HG03432 (cell line): ENCODE measurements around the gene GOLGA6B.
"Not testable (repeated sequence)": the region's sequence is repeated elsewhere in the genome, so short reads cannot be mapped to it uniquely, and the experiment has no call there.

Source experiments
- ATAC-seq: cut with Tn5 transposase; IDR thresholded peaks from one replicate; pipeline ENCODE4 v1.9.1; 2021; ENCODE audit warnings: mild to moderate bottlenecking, moderate library complexity; ENCODE audit not compliant: unreplicated experiment

Gene GOLGA6B, protein sequence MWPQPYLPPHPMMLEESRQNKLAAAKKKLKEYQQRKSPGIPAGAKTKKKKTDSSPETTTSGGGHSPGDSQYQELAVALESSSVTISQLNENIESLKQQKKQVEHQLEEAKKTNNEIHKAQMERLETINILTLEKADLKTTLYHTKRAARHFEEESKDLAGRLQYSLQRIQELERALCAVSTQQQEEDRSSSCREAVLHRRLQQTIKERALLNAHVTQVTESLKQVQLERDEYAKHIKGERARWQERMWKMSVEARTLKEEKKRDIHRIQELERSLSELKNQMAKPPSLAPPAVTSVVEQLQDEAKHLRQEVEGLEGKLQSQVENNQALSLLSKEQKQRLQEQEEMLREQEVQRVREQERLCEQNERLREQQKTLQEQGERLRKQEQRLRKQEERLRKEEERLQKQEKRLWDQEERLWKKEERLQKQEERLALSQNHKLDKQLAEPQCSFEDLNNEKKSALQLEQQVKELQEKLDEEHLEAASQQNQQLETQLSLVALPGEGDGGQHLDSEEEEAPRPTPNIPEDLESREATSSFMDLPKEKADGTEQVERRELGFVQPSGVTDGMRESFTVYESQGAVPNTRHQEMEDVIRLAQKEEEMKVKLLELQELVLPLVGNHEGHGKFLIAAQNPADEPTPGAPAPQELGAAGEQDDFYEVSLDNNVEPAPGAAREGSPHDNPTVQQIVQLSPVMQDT

DNA sequence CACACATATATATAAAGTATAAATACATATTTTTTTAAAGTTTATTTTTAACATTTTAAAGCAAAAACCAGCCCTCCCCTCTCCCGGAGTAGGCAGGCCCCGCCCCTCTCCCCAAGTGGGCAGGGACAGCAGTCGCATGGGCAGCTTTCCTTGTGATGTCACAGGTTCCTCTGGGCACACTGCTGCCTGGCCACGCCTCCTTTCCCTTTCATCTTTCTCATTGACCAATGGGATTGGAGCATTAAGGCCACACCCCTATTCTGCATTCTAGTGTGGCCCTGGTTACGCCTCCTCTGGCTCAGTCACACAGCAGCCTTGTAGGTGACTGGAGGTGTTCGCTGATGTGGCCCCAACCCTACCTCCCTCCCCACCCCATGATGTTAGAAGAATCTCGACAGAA, at the start of gene GOLGA6B:
TSS of gene GOLGA6B (plus strand) at position 301 of the 400 bp plus-strand sequence. CDS start at position 342, 41 bp downstream.
- not testable (repeated sequence) for ATAC-seq

DNA sequence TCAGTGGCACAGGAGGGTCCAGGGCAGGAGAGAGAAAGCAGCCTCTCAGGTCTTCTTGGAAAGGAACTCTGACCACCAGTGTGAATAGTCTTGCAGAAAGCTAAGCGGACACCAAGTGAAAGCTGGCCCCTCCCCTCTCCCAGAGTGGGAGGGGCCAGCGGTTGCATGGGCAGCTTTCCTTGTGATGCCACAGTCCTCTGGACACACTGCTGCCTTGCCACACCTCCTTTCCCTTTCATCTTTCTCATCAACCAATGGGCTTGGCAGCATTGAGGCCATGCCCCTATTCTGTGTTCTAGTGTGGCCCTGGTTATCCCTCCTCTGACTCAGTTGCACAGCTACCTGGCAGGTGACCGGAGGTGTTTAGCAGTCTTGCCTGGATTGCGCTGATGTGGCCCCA, 49.7 kb upstream of the GOLGA6B start:
- no peak for ATAC-seq

DNA sequence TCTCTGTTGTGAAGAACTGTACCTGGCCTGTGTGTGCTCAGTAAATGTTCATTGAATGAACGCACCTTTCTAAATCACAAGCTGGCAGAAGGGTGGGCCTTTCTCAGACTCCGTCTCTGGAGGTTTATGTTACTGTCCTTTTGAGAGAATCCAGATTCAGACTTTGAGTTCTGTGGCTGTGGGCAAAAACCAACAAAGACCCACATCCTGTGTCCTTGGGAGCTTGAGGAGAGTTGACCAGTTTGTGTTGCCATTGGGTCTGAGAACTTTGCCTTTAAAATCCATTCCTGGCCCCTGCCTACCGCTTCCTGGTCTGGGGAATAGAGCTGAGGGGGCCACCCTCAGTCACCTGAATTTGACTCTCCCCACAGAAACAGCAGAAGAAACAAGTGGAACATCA, 46.4 kb upstream of the GOLGA6B start:
- not testable (repeated sequence) for ATAC-seq

DNA sequence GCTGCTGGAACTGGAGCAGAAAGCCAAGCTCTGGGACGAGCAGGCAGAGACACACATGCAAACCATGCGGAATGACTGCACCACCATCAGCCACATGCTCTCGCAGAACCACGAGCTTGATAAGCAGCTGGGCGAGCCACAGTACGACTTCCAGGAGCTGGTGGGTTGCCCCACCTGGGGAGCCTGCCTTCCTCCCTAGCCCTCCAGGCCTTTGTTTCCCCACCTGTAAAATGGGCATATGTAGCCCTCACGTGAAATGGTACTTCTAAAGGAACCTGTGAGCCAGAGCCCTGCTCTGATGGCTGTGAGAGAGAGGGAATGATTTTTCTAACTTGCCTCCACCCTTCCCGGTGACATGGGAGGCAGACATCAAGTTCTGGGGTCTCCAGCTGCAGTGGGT, 44.6 kb upstream of the GOLGA6B start:
- no peak for ATAC-seq

DNA sequence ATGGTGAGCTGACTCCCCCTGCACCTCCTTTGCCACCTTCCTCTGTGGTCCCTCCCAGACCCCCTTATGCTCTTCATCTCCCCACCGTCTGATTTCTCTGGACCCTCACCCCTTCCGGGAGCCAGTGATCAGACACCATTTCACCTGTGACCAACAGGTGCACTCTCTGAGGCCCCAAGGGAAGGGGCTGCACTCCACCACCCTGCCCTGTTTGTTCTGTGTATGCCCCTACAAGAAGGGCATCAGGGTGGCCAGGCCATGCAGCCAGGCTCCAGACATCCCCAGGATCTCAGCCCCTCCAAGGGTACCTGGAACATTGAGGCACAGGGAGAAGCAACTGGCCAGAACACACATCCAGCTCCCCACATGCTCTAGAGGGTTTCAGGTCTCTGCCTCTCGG, 42.2 kb upstream of the GOLGA6B start:
- not testable (repeated sequence) for ATAC-seq

DNA sequence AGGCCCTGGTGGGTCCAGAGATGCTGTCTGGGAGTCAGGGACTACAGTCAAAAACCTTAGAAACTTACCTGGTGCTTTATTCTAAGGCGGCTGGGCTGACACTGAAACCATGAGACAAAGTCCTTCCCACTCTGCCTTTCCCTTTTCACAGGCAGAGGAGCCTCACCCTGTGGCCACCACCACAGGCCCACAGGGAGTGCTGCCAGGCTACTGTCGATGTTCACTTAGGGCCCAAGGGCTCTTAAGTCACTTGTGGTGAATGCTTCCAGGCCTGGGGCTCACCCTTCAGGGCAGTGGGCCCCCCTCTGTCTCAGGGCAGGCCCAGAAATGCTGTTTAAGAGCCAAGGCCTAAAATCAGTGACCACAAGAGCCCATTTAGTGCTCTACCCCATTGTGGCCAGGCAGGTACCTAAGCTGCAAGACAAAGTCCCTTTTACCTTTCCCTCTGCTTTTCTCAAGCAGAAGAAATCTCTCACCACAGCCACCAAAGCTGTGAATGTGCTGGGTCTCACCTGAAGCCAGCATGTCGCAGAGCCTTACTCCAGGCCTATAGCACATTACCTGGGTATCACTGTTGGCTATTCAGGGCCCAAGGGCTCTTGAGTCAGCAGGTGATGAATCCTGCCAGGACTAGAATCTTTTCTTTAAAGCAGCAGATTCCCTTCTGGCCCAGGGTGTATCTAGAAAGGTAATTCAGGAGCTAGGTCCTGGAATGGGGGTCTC, 39.5 kb upstream of the GOLGA6B start:
- ATAC-seq = no peak

DNA sequence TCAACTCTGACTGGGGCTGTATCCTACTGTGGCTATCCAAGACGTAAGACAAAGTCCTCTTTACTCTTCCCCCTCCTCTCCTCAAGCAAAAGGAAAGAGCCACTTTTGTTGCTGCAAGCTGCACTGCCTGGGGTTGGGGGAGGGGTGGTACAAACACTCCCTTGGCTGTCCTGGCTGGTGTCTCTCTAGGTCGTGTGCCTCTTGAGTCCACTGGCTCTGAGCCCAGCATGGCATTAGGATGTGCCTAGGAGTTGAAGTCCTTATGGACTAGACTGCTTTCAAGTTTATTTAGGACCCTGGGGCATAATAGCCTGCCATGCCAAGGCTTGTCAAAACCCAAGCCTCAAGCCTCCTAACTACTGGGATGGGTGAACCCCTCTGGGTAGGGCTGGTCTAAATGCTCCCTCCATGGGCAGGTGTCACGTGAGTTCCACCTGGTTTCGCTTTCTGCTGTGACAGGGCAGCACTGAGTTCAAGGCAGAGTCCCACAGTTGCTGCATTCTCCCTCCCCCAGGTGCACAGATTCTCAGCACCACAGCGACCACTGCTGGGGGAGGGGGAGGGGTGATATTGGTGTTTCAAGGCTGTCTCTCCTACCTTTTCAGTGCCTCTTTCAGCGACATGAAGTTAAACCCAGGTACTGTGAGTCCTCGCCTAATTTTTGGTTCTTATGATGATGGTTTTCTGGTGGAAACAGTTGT, 38.8 kb upstream of the GOLGA6B start:
- ATAC-seq = not testable (repeated sequence)

DNA sequence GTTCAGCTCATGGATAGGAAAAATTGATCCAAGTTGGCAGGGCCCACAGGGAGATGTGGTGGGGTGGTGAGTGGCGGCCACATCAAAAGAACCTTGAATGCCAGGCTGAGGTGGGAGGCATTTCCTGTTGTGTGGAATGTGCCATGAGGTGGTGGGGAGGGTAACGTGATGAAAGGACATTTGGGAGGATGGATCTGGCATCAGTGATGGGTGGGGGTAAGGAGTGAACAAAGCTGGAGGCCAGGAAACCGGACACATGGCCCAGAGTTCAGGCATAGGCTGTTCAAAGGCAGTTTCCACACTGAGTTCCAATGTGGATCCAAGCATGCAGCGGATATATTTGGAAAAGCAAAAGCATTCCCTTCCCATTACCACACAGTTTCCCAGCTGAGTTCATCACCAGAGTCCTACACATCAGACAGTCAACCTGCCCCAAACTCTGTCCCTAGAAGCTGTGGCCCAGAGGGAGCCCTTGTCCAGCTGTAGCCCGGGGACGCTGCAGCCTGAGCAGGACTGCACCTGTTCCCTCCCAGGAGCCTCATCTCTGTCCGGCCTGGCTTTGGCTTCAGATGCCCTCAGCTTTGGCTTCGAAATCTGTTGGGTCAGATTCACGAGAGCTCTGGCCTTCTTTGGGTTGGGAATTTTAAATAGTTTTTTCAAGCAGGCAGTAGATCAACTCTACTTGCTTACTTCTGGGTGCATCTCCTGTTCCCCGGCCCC, 37.8 kb upstream of the GOLGA6B start:
- no peak for ATAC-seq

DNA sequence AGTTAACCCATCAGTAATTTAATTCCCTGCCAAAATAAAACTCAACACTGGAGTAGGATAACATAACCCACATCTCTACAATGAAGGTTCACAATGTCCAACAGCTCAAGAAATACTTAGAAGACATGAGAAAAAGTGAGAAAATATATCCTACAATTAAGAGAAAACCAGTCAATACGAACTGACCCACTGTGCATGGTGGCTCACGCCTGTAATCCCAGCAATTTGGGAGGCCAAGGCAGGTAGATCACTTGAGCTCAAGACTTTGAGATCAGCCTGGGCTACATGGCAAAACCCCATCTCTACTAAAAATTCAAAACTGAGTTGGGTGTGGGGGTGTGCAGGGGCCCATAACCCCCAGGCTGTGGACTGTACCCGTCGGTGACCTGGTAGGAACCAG, 30.6 kb upstream of the GOLGA6B start:
- not testable (repeated sequence) for ATAC-seq

DNA sequence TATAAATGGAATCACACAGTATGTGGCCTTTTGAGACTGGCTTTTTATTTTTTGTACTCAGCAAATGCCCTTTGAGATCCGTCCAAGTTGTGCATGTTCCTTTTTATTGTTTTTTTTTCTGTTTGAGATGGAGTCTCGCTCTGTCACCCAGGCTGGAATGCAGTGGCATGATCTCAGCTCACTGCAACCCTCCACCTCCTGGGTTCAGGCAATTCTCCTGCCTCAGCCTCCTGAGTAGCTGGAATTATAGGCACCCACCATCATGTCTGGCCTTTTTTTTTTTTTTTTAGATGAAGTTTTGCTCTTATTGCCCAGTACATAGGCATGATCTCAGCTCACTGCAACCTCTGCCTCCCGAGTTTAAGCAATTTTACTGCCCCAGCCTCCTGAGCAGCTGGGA, 28.3 kb upstream of the GOLGA6B start:
- not testable (repeated sequence) for ATAC-seq

DNA sequence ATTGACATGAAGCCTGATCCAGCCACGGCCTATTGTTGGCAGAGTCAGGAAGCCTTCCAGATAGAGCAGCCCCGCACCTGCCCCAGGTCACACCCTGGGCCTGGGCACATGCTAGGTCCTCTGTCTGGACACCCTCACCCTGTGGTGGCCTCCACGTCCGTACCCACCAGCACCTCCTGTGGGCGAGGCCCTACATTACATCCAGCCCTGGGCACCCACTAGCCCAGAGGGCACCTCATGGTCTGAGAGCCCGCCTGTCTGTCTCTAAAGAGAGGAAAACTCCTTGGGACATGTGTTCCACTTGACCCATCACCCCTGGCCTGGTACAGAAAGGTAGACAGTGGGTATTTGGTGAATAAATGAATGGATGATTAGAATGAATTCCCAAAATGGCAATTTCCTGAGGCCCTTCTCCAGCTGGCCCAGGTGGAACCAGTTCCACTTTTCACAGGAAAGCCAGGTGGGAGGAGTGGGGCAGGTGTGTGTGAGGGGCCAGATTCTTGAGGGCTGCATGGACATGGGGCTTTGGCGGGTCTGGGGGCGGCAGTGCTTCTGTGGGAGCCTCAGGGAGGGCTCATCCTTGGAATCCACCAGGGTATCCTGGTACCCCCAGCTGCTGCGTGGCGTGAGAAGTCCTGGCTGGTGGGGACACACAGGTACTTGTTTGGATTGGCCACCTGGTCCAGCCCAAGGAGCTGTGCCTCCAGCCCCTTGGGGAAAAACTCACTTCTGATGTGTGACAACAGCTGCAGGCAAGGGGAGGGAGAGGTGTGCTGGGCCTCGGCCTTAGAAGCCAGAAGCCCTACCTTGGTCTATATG, 26.0 kb upstream of the GOLGA6B start:
- not testable (repeated sequence) for ATAC-seq

DNA sequence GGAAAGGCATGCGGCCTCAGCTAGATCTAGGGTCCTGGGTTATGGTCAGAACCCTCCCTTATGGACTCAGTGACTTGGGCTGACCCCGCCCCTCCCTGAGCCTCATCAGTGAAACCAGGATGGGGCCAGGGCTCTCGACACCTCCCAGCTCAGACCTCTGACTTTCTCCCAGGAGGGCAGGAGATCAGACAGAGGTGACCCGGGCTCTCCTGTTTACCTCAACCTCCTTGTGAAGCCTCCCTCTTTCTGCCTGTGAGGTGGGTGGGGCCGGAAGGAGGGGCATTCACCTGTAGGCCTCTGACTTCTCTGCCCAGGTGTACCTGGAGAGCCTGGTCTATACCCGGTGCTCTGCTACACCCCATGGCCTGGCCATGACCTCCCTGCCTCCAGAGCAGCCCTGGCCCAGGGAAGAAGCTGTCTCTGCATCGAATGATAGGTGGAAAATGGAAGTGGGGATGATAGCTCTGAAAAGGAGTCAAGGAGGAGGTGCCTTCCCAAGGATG, 25.4 kb upstream of the GOLGA6B start:
- ATAC-seq = not testable (repeated sequence)

DNA sequence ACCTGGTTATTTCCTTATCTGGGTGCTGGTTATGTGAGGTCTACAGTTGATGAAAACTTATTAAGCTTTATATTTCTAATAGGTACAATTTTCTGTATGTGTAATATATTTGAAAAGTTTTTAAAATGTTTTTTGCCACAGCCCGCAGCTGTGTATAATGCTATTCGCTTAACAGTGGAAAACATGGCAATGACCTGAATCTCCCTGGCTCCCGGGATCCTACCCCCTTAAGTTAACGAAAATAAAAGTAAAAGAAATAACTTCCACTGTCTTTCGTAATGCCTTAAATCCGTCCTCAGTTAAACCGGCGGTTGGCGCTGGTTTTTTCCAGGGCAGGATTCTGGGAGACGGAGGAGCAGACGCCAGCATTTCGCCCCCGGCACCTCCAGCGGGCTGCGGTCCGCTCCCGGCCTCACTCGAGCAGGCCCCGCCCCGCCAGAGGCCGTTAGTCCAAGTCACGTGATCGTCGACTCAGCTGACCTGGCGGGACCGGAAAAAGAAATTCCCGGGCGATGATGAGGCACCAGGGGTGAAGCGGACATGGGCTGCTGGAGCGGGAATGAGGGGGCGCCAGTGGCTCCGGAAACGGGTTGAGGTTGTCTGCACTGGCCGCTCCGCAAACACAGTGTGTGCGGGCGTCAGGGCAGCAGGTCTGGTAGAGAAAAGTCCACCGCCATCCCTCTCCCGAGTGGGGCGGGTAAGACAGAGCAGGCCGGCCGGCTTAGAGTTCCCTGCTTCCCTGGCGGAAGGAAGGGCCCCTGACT, 17.8 kb upstream of the GOLGA6B start:
- ATAC-seq = peak; percentile 69

DNA sequence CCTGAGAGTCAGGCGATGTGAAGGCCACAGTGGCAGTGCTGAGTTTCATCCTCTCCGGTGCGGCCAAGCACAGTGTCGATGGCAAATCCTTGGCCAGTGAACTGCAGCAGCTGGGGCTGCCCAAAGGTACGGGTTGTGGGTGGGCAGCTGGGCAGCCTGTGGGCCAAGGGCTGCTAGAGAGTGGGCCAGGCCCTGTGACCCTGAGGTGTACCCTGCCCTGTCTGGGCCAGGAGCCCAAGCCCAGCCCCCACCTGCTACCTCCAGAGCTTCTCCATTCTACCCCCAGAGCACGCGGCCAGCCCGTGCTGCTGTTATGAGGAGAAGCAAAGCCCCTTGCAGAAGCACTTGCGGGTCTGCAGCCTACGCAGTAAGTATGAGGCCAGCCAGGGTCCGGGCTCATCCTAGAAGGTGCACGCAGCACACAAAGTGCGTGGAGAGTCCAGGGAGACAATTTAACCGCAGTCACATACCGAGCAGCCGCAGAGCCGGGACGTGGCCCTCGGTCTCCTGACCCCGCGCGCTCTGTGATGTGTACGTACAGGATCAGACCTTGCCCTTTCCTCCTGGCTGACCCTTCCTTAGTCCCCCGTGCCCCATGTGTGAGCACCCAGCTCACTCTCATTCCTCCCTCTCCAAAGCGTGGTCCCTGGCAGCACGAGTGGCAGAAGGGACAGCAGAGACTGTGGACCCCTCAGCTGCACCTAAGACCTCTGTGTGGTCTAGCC, 14.6 kb upstream of the GOLGA6B start:
- ATAC-seq = not testable (repeated sequence)

DNA sequence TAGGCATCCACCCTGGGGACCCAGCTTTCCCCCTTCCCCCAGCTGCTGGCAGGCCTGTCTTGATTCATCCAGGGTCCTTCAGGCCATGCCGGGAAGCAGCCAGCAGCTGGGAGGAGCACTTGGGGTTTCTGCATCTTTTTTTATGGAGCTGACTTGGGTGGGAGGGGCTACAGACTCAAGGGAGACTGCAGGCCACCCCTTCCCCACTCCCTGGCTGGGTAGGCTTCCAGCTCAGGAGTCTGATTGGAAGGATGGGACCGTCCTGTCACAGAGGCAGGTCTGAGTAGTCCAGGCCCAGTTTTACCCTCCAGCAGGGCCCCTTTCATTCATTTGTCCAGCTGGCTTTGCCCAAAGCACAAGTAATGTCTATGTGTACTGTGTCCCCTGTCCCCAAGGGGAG, 12.2 kb upstream of the GOLGA6B start:
- not testable (repeated sequence) for ATAC-seq

DNA sequence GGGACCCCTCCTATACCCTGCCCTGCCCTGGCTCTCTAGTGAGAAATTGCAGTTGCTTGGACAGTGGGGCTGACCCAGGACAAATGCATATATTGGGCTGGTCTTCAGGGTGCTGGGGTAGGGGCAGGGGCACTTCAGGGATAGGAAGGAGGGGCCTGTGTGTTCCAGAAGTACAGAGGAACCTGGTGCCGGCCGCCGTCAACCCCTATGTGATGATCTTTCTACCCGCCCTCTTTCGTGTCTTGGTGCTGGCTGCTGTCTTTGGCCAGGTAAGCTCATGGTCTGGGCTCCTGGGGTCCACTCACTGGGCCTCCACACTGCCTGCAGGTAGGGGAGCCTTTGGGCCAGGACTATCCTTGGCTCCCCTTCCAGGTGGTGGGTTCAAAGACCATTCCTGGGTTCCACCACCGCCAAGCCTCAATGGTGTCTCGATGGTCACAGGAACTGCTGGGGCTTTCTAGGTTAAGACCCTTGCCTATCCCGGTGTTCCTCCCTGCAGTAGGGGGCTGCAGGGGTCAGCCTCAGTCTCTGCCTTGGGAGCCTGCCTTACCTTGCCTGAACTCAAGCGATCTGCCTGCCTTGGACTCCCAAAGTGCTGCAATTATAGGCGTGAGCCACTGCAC, 5.8 kb upstream of the GOLGA6B start:
- ATAC-seq = not testable (repeated sequence)

DNA sequence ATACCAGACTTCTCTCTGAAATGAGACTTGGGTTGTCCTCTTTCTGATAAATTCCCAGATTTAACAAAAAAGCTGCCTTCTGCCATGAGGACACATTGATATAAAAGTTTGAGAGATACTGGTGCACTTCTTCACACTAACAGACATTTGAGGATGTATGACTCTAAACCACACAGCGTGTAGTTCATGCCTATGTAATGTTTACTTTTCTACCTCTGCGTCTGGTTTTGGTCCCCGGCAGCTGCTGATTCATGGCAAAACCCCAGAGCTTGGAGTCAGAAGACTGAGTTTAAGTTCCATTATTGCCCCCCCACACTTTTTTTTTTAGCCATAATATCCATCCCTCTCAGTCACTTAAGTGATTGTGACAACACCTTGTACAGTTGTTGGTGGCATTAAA, 1.5 kb downstream of the GOLGA6B start:
- not testable (repeated sequence) for ATAC-seq
